Subcutaneous adipose tissue (tissue), 4 donors: ENCODE results near the gene CCNYL1. TPM values are rescaled to one million over a fixed set of nuclear protein-coding genes. Genes with fewer than 3 reads are reported as not detected.

Source experiments
- total RNA-seq, 4 donors: library from RNA; depleted of rRNA; stranded (reverse); fragments of >200 nt; gene quantifications; one replicate each; pipeline ENCODE4 v1.1.0, GENCODE V29; 2016
- TF ChIP-seq, protein P1 (sequence below): fragments of 450-650 bp; IDR thresholded peaks from one replicate; pipeline ENCODE4 v1.5.1; 2016; ENCODE audit warnings: low read depth, mild to moderate bottlenecking, control low read depth, antibody characterized with exemption, moderate library complexity

Gene CCNYL1
- total RNA-seq, 4 donors from 2014 or later: 17.0 to 26.4 (median 20.8) TPM

DNA sequence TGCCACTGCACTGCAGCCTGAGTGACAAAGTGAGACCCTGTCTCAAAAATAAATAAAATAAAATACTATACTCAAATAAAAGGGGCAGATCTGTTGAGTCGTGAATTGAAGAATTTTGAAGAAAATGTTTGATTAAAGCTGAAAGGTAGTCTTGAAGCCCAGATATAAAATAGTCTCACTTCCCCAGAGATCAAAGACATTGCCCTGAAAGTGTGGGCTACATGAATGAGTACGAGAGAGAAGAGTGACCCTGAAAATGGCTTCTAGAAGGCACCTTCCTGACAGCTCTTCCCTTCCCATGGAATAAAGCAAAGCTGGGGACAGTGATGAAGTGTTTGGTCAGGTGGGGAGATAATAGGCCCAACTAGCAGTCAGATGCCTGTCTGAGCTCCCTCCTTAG, 72.1 kb downstream of the CCNYL1 start:
- TF ChIP-seq, protein P1, sequence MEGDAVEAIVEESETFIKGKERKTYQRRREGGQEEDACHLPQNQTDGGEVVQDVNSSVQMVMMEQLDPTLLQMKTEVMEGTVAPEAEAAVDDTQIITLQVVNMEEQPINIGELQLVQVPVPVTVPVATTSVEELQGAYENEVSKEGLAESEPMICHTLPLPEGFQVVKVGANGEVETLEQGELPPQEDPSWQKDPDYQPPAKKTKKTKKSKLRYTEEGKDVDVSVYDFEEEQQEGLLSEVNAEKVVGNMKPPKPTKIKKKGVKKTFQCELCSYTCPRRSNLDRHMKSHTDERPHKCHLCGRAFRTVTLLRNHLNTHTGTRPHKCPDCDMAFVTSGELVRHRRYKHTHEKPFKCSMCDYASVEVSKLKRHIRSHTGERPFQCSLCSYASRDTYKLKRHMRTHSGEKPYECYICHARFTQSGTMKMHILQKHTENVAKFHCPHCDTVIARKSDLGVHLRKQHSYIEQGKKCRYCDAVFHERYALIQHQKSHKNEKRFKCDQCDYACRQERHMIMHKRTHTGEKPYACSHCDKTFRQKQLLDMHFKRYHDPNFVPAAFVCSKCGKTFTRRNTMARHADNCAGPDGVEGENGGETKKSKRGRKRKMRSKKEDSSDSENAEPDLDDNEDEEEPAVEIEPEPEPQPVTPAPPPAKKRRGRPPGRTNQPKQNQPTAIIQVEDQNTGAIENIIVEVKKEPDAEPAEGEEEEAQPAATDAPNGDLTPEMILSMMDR: no peak

DNA sequence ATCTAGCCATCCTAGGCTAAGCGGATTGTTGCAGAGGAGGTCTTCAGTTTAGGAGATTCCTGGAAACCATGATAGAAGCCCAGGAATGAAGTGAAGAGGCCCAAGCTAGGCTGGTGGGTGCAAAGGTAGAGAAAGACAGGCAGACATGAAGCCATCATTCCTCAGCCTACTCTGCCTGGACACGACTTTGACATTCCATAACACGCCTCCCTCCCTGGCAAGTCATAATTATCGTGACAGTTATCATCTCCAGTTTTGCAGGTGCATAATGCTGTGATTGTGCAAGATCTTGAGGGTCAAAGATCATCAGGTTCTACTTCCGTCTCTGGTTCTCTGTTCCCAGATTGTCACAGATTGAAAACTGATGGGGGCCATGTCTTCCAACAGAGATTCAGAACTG, 73.5 kb downstream of the CCNYL1 start:
- TF ChIP-seq, protein P1: no peak

- TF ChIP-seq, protein P1: no peak
Observed at GRCh38 chr2:207787017-207787416, 75.6 kb downstream of the CCNYL1 start.

GRCh38 chr2:207787800-207788199, 76.4 kb downstream of the CCNYL1 start:
- TF ChIP-seq, protein P1: no peak

DNA sequence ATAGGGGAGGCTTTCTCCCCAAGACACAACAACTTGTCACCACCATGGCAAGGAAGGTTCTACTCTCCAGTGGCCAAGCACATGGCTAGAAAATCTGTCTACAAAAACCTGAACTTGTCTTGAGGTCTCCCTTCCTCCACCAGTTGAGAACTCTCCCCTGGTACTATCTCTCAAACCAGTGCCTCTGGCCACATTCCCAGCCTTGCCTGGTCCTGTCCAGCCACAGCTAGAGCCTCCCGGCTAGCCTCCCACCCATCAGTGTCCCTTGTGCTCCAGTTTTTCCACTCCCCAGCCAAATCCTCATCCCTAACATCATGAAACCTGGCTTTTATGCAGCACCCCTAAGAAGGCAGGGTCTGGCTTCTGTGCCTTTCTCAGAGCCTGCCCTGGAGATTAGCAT, 79.5 kb downstream of the CCNYL1 start:
- TF ChIP-seq, protein P1: no peak

- TF ChIP-seq, protein P1: no peak
Observed at GRCh38 chr2:207791579-207792243, 80.3 kb downstream of the CCNYL1 start.

- TF ChIP-seq, protein P1: no peak
Observed at GRCh38 chr2:207792244-207792785, 80.9 kb downstream of the CCNYL1 start.
